GM06990 (cell line): ENCODE data around the gene APOH.

ENCODE experiments used
- DNase-seq: peaks from one replicate; pipeline ENCODE4 v3.0.0-alpha.2; 2011; ENCODE audit not compliant: insufficient read length; ENCODE audit errors: extremely low read depth
- H3K27me3 ChIP-seq: replicated peaks from 2 replicates; pipeline ENCODE4 v1.6.0; 2011; ENCODE audit warnings: low read length; ENCODE audit not compliant: control insufficient read depth, insufficient read depth
- H3K36me3 ChIP-seq: 2 replicates; pipeline ENCODE4 v1.5.1; 2011; ENCODE audit warnings: low read length; ENCODE audit not compliant: control insufficient read depth, insufficient read depth
- H3K4me3 ChIP-seq: replicated peaks from 2 replicates; pipeline ENCODE4 v1.5.1; 2011; ENCODE audit warnings: low read depth, mild to moderate bottlenecking, control low read depth, low read length
- TF ChIP-seq, protein P1 (sequence below): IDR thresholded peaks from 2 replicates; pipeline ENCODE4 v1.5.1; 2011; ENCODE audit warnings: low read length, control low read depth, mild to moderate bottlenecking, inconsistent platforms; ENCODE audit not compliant: insufficient read depth, poor library complexity, severe bottlenecking

APOH gene

DNA sequence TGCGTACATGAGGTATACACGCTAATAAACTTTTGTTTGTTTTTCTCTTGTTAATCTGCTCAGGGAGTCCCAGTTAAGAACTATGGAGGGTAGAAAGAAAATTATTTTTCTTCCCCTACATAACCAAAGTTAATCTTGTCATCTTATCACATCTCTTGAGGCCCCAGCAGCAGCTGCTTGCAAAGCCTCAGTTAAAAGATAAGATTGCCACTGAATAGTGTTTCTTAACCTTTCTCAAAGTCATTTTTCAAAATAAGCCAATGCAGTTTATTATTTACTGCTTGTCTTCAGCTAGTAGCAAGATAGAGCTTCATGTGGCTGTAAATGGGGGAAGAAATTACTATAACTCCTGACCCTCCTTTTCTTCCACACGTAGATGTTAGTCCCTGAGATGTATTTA lies 21.5 kb upstream of the APOH start:
- no peak for DNase-seq
- H3K4me3 ChIP-seq: no peak overlapping the region
- H3K36me3 ChIP-seq: no peaks in the 10 kb centered on the region
- no peaks in the 10 kb centered on the region for H3K27me3 ChIP-seq
- TF ChIP-seq, protein P1, sequence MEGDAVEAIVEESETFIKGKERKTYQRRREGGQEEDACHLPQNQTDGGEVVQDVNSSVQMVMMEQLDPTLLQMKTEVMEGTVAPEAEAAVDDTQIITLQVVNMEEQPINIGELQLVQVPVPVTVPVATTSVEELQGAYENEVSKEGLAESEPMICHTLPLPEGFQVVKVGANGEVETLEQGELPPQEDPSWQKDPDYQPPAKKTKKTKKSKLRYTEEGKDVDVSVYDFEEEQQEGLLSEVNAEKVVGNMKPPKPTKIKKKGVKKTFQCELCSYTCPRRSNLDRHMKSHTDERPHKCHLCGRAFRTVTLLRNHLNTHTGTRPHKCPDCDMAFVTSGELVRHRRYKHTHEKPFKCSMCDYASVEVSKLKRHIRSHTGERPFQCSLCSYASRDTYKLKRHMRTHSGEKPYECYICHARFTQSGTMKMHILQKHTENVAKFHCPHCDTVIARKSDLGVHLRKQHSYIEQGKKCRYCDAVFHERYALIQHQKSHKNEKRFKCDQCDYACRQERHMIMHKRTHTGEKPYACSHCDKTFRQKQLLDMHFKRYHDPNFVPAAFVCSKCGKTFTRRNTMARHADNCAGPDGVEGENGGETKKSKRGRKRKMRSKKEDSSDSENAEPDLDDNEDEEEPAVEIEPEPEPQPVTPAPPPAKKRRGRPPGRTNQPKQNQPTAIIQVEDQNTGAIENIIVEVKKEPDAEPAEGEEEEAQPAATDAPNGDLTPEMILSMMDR: no peak

DNA sequence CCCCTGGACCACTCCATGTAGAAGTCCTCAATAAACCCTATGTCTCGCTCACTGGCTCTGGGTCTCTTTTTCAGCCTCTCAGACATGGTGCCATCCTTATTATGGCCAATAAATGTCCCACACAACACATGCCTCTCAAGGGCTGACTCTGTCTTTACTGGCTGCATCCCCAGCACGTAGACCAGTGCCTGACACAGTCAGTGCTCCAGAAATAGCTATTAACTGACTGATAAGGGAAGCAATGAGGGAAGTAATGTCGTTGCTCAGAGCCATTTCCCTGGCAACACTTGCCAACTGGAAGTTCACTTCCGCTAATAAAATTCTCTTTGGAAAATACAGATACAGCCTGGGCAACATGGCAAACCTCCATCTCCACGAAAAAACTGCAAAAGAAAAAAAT lies 19.1 kb upstream of the APOH start:
- no peak for DNase-seq
- Histone ChIP-seq H3K27me3 (no peaks in the 10 kb centered on the region), H3K4me3 (no peak overlapping the region), H3K36me3 (no peaks in the 10 kb centered on the region)
- TF ChIP-seq, protein P1: no peak

DNA sequence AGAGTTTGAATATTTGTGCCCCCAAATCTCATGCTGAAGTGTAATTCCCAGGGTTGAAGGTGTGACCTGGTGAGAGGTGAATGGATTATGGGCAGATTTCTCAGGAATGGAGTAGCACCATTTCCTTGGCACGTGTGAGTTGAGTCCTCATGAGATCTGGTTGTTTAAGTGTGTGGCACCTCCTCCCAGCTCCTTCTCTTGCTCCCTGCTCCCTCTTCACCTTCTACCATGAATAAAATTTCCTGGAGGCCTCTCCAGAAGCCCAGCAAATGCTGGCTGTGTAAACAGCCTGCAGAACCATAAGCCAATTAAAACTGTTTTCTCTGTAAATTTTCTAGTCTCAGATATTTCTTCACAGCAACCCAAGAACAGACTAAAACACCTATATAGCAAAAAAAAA lies 12.6 kb upstream of the APOH start:
- DNase-seq: no peak
- Histone ChIP-seq H3K27me3 (no peaks in the 10 kb centered on the region), H3K4me3 (no peak overlapping the region), H3K36me3 (no peaks in the 10 kb centered on the region)
- TF ChIP-seq, protein P1: no peak

DNA sequence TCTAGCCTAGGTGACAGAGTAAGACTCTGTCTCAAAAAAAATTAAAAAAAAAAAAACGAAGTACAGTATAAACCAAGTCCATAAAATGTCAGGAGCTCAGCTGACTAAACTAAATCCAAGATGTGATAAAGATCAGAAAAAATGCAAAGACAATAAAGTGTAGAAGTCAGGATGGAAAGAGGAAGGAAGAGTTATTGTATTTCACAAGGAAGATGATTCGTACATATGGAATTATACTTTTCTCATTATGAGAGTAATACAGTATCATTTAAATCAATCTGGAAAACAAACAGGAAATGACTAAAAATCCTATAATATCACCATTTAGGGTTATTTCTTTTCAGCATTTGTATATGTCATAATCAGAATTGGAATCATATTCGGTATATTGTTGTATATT lies 11.4 kb upstream of the APOH start:
- TF ChIP-seq, protein P1: no peak
- DNase-seq: no peak
- no peaks in the 10 kb centered on the region for H3K36me3 ChIP-seq
- no peaks in the 10 kb centered on the region for H3K27me3 ChIP-seq
- no peak overlapping the region for H3K4me3 ChIP-seq

DNA sequence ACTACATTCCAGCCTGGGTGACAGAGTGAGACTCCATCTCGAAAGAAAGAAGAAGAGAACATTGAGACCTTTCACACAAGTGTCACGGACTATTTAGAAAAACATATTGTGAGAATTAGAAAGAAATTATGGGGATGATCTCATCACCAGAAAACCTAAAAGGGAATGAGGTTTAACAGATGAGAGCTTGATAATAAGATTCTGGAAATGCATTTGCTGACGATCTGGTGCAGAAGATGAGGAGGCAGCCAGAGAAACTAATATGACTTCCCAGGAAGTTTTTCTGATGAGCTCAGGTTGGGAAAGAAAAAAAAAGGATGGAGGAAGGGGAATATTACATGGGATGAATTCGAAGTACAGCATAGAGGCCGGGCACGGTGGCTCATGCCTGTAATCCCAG lies 10.8 kb upstream of the APOH start:
- TF ChIP-seq, protein P1: no peak
- no peak for DNase-seq
- no peak overlapping the region for H3K4me3 ChIP-seq
- H3K27me3 ChIP-seq: no peaks in the 10 kb centered on the region
- H3K36me3 ChIP-seq: no peaks in the 10 kb centered on the region

DNA sequence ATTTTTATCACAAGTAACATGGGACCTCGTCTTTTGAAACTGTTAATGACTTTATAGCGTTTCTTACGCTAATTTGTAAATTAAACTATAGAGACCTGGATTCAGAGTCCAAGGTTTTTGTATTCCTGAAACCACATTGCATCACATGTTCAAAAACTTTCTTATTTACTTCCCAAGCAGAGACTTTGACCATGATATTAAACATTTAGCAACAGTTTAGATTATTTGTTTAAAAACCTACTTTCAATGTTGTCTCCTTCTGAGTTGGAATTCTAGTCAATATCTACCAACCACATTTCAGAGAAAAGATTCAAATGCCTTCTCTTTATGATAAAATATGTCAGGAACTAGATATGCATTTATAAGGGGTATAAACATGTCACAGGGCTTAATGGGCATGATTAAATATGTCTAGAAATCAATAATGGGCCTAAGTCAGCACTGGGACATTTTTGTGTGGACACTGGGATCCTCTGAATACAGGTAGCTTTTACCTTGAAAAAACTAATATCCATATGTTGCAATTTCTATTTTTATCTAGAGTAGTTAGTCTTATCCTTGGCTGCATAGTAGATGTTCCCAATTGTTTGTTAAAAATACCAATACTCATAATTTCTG lies 6.3 kb upstream of the APOH start:
- Histone ChIP-seq H3K27me3 (no peaks in the 10 kb centered on the region), H3K36me3 (no peaks in the 10 kb centered on the region), H3K4me3 (no peak overlapping the region)
- no peak for DNase-seq
- TF ChIP-seq, protein P1: no peak
